KG1 (cell line): ENCODE measurements around the gene FYN.

Source experiments
- DNase-seq: peaks from one replicate; lab custom pipeline; 2025; lab: John Stamatoyannopoulos, UW

The FYN gene

GRCh38 chr6:111625461-111626391, 247.5 kb downstream of the FYN start:
- no peak for DNase-seq

- no peak for DNase-seq
Measured at GRCh38 chr6:111625099-111625416, 248.2 kb downstream of the FYN start.

GRCh38 chr6:111624401-111625098, 248.7 kb downstream of the FYN start:
- no peak for DNase-seq

GRCh38 chr6:111623046-111623718, 250.1 kb downstream of the FYN start:
- no peak for DNase-seq

GRCh38 chr6:111620169-111620568, 253.1 kb downstream of the FYN start:
- no peak for DNase-seq

- DNase-seq, result no peak
Measured at GRCh38 chr6:111618407-111618806, 254.8 kb downstream of the FYN start.

- DNase-seq, result no peak
Measured at GRCh38 chr6:111617149-111617548, 256.1 kb downstream of the FYN start.

- no peak for DNase-seq
Measured at GRCh38 chr6:111615916-111616612, 257.2 kb downstream of the FYN start.

GRCh38 chr6:111614833-111615582, 258.2 kb downstream of the FYN start:
- no peak for DNase-seq

GRCh38 chr6:111612379-111612778, 260.9 kb downstream of the FYN start:
- no peak for DNase-seq

GRCh38 chr6:111610548-111611172, 262.6 kb downstream of the FYN start:
- DNase-seq, result no peak
